DOHH2 (cell line): ENCODE results near the gene TRABD.
A peak's percentile ranks its signal among the peaks of the same experiment; 100 is the strongest.

Experiments
- H3F3A ChIP-seq: fragments of 200-600 bp; sonication (generic), shearing (Covaris generic); 2 replicates; pipeline ENCODE4 v1.6.0; 2016; ENCODE audit warnings: antibody characterized with exemption, mild to moderate bottlenecking; ENCODE audit not compliant: control insufficient read depth, insufficient read depth
- H3K27ac ChIP-seq: fragments of 200-600 bp; sonication (generic); 2 replicates; pipeline ENCODE4 v1.5.1; 2014; ENCODE audit warnings: low read depth, mild to moderate bottlenecking, low read length, moderate library complexity
- H3K27me3 ChIP-seq: fragments of 200-600 bp; sonication (generic); 2 replicates; pipeline ENCODE4 v1.6.1; 2014; ENCODE audit warnings: mild to moderate bottlenecking, low read length, mixed read lengths; ENCODE audit not compliant: control insufficient read depth
- H3K36me3 ChIP-seq: fragments of 200-600 bp; sonication (generic); 2 replicates; pipeline ENCODE4 v1.6.1; 2014; ENCODE audit warnings: mild to moderate bottlenecking, low read length, moderate library complexity, mixed read lengths; ENCODE audit not compliant: control insufficient read depth
- H3K4me1 ChIP-seq: fragments of 200-600 bp; sonication (generic); 2 replicates; pipeline ENCODE4 v1.6.1; 2014; ENCODE audit warnings: mild to moderate bottlenecking, low read length, mixed read lengths; ENCODE audit not compliant: control insufficient read depth
- H3K4me2 ChIP-seq: fragments of 200-600 bp; sonication (generic); 2 replicates; pipeline ENCODE4 v1.6.0; 2014; ENCODE audit warnings: mild to moderate bottlenecking, low read length, moderate library complexity
- H3K4me3 ChIP-seq: fragments of 200-600 bp; sonication (generic); 2 replicates; pipeline ENCODE4 v1.5.1; 2014; ENCODE audit warnings: mild to moderate bottlenecking, low read length, mixed read lengths
- H3K79me2 ChIP-seq: fragments of 200-600 bp; sonication (generic); 2 replicates; pipeline ENCODE4 v1.6.1; 2014; ENCODE audit warnings: mild to moderate bottlenecking, low read length, mixed read lengths; ENCODE audit not compliant: control insufficient read depth
- H3K9me2 ChIP-seq: fragments of 200-600 bp; sonication (generic); replicated peaks from 2 replicates; pipeline ENCODE4 v1.6.1; 2014; ENCODE audit warnings: mild to moderate bottlenecking, low read length, mixed read lengths; ENCODE audit not compliant: control insufficient read depth
- H3K9me3 ChIP-seq: fragments of 200-600 bp; sonication (generic); 2 replicates; pipeline ENCODE4 v1.6.1; 2014; ENCODE audit warnings: antibody characterized with exemption, low read length, mixed read lengths; ENCODE audit not compliant: control insufficient read depth, insufficient read depth
- H4K20me1 ChIP-seq: fragments of 200-600 bp; sonication (generic); 2 replicates; pipeline ENCODE4 v1.6.0; 2014; ENCODE audit warnings: low read depth, mild to moderate bottlenecking, antibody characterized with exemption, low read length, moderate library complexity; ENCODE audit not compliant: control insufficient read depth, insufficient read depth
- CTCF ChIP-seq: fragments of 200-600 bp; sonication (generic); IDR thresholded peaks from one replicate; pipeline ENCODE4 v1.5.1; 2014; ENCODE audit warnings: antibody characterized with exemption, mild to moderate bottlenecking, low read depth, low read length; ENCODE audit not compliant: poor library complexity, severe bottlenecking
- EZH2phosphoT487 ChIP-seq: fragments of 200-600 bp; sonication (generic); IDR thresholded peaks from 2 replicates; pipeline ENCODE4 v1.6.1; 2017; ENCODE audit warnings: borderline replicate concordance, mild to moderate bottlenecking, antibody characterized with exemption, low read length, moderate library complexity, mixed read lengths

The TRABD gene

GRCh38 chr22:50220603-50221409 lies 35.1 kb downstream of the TRABD start:
- H3K27me3 ChIP-seq: no peaks in the 10 kb centered on the region
- peaks cover 5% of the 10 kb centered on the region; the same call in 1 of the 2 replicates for H3K79me2 ChIP-seq
- H3F3A ChIP-seq: no peaks in the 10 kb centered on the region
- no peaks in the 10 kb centered on the region for H3K9me3 ChIP-seq
- no peak for TF ChIP-seq EZH2phosphoT487
- no peak for TF ChIP-seq CTCF
- H3K4me2 ChIP-seq: no peak overlapping the region
- H3K36me3 ChIP-seq: peaks cover 84% of the 10 kb centered on the region
- H3K4me1 ChIP-seq: no peaks in the 10 kb centered on the region
- H3K4me3 ChIP-seq: no peak overlapping the region
- H3K9me2 ChIP-seq: no peaks in the 10 kb centered on the region
- no peaks in the 10 kb centered on the region for H4K20me1 ChIP-seq
- no peak overlapping the region for H3K27ac ChIP-seq

- Histone ChIP-seq H3F3A (no peaks in the 10 kb centered on the region), H4K20me1 (no peaks in the 10 kb centered on the region), H3K27ac (no peak overlapping the region), H3K9me3 (no peaks in the 10 kb centered on the region), H3K79me2 (no peaks in the 10 kb centered on the region), H3K4me3 (no peak overlapping the region), H3K27me3 (no peaks in the 10 kb centered on the region), H3K9me2 (no peaks in the 10 kb centered on the region), H3K4me1 (no peaks in the 10 kb centered on the region), H3K36me3 (peaks cover 79% of the 10 kb centered on the region), H3K4me2 (no peak overlapping the region)
- TF ChIP-seq CTCF (peak; percentile 51), EZH2phosphoT487 (no peak)
These were observed 35.9 kb downstream of the TRABD start for GRCh38 chr22:50221410-50222300.

DNA sequence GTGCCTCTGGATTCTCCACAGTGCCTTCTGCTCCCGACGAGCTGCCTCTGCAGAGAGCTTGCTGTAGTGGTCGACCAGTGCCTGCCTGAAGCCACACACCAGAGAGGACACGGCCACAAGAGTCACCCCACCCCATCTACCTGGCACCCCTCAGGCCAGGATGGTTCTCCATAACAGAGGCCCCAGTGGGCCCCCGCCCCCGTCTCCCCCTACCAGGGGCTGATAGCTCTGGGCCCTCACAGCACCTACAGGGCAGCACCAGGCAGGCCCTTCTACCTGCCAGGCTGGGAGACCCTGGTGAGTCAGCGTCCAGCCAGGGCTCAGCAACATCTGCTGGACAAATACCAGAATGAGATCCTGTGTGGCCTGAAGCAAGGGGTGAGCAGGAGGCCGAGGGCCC lies 36.8 kb downstream of the TRABD start:
- H3K9me2 ChIP-seq: no peaks in the 10 kb centered on the region
- no peaks in the 10 kb centered on the region for H3K27me3 ChIP-seq
- H3K4me1 ChIP-seq: no peaks in the 10 kb centered on the region
- no peaks in the 10 kb centered on the region for H3F3A ChIP-seq
- H3K27ac ChIP-seq: no peak overlapping the region
- TF ChIP-seq EZH2phosphoT487 (no peak), CTCF (no peak)
- no peaks in the 10 kb centered on the region for H4K20me1 ChIP-seq
- no peak overlapping the region for H3K4me3 ChIP-seq
- H3K9me3 ChIP-seq: no peaks in the 10 kb centered on the region
- no peaks in the 10 kb centered on the region for H3K79me2 ChIP-seq
- H3K36me3 ChIP-seq: peaks cover 71% of the 10 kb centered on the region
- H3K4me2 ChIP-seq: no peak overlapping the region
